ENCODE measurements around the gene DGKB.

Gene DGKB

GRCh38 chr7:14821757-14822480, 80.6 kb downstream of the DGKB start:
- peaks cover 10% of the 10 kb centered on the region for H3K9me3 Mint-ChIP-seq
- no peaks in the 10 kb centered on the region for H3K27me3 Mint-ChIP-seq
- H3K36me3 Mint-ChIP-seq (ENCODE audit: low read depth): no peaks in the 10 kb centered on the region
- H3K4me3 Mint-ChIP-seq: no peak overlapping the region
- no peak overlapping the region for H3K27ac Mint-ChIP-seq
- H3K4me1 Mint-ChIP-seq (ENCODE audit: low read depth): no peaks in the 10 kb centered on the region

DNA sequence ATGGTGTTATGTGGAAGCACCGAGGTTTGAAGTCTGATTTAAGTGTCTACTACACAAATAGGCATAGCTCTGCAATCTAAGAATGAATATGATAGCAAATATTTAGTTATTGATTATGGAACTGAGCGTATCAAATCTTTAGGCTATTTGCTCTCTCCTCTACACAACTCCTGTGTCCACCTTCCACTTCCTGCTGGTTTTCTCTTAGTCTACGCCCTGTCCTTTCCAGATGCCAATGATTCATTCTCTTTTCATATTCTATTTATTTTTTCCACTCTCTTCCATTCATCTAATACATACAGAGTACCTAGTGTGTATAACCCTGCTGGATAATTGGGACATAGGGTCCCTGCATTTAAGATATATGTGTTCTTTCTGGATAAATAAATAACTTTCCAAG, 83.7 kb downstream of the DGKB start:
- no peaks in the 10 kb centered on the region for H3K4me1 Mint-ChIP-seq (ENCODE audit: low read depth)
- H3K27me3 Mint-ChIP-seq: no peaks in the 10 kb centered on the region
- no peak overlapping the region for H3K4me3 Mint-ChIP-seq
- H3K9me3 Mint-ChIP-seq: peaks cover 6% of the 10 kb centered on the region
- no peak overlapping the region for H3K27ac Mint-ChIP-seq
- H3K36me3 Mint-ChIP-seq (ENCODE audit: low read depth): no peaks in the 10 kb centered on the region

DNA sequence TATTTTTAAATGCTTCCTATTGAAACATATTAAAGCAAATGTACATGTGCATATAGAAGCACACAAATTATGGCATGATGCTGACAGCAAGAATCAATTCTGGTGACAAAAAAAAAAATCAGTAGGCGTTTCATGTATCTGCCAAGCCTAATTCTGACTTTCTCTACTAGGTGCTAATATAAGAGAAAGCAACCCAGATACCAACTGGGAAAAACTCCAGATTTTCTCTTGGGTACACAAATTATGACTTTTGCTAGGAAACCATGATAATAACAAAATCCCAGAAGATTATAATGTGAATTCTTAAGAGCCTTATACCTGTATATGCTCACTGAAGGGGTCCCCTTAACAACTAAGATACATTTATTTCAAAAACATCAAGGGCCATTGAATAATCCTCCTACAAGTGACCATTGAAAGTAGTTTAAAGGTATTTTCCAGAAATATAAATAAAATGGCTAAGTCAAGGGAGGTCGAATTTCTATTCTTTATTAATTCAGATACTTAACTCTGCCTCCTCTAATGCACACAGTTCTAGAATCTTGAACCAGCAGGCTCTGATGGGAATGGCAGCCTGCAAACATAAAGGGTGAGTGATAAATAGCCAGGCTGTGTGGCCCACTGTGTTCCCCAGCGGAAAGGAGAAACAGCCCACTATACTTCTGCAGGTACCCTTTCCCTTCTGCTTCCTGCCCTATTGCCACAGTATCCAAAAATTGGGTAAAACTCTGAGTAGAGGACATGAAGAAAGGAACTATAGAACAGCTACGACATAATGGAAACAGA, 84.5 kb downstream of the DGKB start:
- Mint-ChIP-seq H3K27ac (no peak overlapping the region), H3K36me3 (ENCODE audit: low read depth) (no peaks in the 10 kb centered on the region), H3K4me1 (ENCODE audit: low read depth) (no peaks in the 10 kb centered on the region), H3K27me3 (no peaks in the 10 kb centered on the region), H3K4me3 (no peak overlapping the region), H3K9me3 (peaks cover 6% of the 10 kb centered on the region)

- Mint-ChIP-seq H3K9me3 (no peaks in the 10 kb centered on the region), H3K4me1 (ENCODE audit: low read depth) (no peaks in the 10 kb centered on the region), H3K36me3 (ENCODE audit: low read depth) (no peaks in the 10 kb centered on the region), H3K27ac (no peak overlapping the region), H3K4me3 (no peak overlapping the region), H3K27me3 (no peaks in the 10 kb centered on the region)
These were observed 95.0 kb downstream of the DGKB start for GRCh38 chr7:14807507-14807906.

GRCh38 chr7:14806891-14807290, 95.7 kb downstream of the DGKB start:
- no peak overlapping the region for H3K27ac Mint-ChIP-seq
- no peak overlapping the region for H3K4me3 Mint-ChIP-seq
- no peaks in the 10 kb centered on the region for H3K4me1 Mint-ChIP-seq (ENCODE audit: low read depth)
- no peaks in the 10 kb centered on the region for H3K27me3 Mint-ChIP-seq
- no peaks in the 10 kb centered on the region for H3K9me3 Mint-ChIP-seq
- no peaks in the 10 kb centered on the region for H3K36me3 Mint-ChIP-seq (ENCODE audit: low read depth)

DNA sequence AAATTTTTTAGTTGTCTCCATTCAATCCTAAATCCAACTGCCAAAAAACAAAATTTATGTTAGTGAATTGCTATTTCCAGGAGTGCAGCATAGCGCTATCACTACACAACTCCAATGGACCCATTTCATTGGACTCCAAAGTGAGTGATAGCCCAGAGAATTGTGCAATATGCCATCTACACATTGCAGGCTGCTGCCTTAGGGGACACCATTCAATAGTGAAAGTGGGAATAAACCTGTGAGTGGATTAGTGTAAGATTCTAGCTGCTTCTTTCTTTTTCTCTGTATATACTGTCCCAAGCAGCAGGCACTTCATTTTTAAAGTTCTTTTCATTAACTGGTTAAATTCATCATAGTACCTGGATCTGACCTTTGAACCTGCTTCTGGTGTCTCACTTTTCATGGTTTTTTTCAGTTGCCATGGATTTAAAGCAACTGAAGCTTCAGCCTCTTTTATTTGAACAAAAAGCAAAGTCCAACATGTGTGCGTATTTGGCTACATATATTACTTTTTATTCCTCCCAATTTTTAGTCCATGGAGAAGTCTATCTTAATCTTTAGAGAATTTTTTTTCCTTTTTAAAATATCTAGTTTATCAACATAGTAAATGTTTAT, 97.3 kb downstream of the DGKB start:
- H3K4me1 Mint-ChIP-seq (ENCODE audit: low read depth): no peaks in the 10 kb centered on the region
- no peaks in the 10 kb centered on the region for H3K27me3 Mint-ChIP-seq
- no peak overlapping the region for H3K4me3 Mint-ChIP-seq
- H3K36me3 Mint-ChIP-seq (ENCODE audit: low read depth): no peaks in the 10 kb centered on the region
- no peak overlapping the region for H3K27ac Mint-ChIP-seq
- H3K9me3 Mint-ChIP-seq: peaks cover 4% of the 10 kb centered on the region

- Mint-ChIP-seq H3K4me1 (ENCODE audit: low read depth) (no peaks in the 10 kb centered on the region), H3K27ac (no peak overlapping the region)
These were observed 101.9 kb downstream of the DGKB start for GRCh38 chr7:14800664-14801063.

GRCh38 chr7:14793151-14793550, 109.4 kb downstream of the DGKB start:
- Mint-ChIP-seq H3K9me3 (no peaks in the 10 kb centered on the region), H3K27ac (no peak overlapping the region), H3K4me3 (no peak overlapping the region), H3K4me1 (ENCODE audit: low read depth) (no peaks in the 10 kb centered on the region), H3K27me3 (no peaks in the 10 kb centered on the region), H3K36me3 (ENCODE audit: low read depth) (no peaks in the 10 kb centered on the region)

More at GRCh38 chr7:14800664-14801063, 101.9 kb downstream of the DGKB start:
- H3K9me3 Mint-ChIP-seq: peaks cover 4% of the 10 kb centered on the region
- H3K36me3 Mint-ChIP-seq (ENCODE audit: low read depth): no peaks in the 10 kb centered on the region
- no peak overlapping the region for H3K4me3 Mint-ChIP-seq
- H3K27me3 Mint-ChIP-seq: no peaks in the 10 kb centered on the region

DNA sequence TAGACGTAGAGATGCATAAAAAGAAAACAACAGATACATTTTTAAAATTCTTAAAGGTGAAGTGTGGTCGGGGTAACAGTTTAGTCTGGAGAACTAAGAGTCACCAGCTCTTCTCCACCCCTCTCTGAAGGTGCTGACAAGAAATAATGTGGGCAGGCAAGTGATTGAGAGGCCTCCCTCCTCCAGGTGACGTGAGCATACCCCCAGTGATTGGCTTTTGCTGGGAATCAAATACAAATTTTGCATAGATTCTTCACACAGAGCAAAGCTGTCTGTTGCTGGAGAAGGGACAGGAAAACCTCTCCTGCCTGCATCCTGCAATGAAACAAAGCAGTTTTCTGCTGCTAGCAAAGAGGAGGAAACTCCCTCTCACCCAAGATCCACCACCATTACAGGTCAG, 115.0 kb downstream of the DGKB start:
- Mint-ChIP-seq H3K4me3 (no peak overlapping the region), H3K4me1 (ENCODE audit: low read depth) (no peaks in the 10 kb centered on the region), H3K9me3 (no peaks in the 10 kb centered on the region), H3K36me3 (ENCODE audit: low read depth) (no peaks in the 10 kb centered on the region), H3K27me3 (no peaks in the 10 kb centered on the region), H3K27ac (no peak overlapping the region)

- H3K4me3 Mint-ChIP-seq: no peak overlapping the region
- H3K9me3 Mint-ChIP-seq: no peaks in the 10 kb centered on the region
- H3K27me3 Mint-ChIP-seq: no peaks in the 10 kb centered on the region
- H3K4me1 Mint-ChIP-seq (ENCODE audit: low read depth): no peaks in the 10 kb centered on the region
- H3K36me3 Mint-ChIP-seq (ENCODE audit: low read depth): no peaks in the 10 kb centered on the region
- no peak overlapping the region for H3K27ac Mint-ChIP-seq
These were observed 116.1 kb downstream of the DGKB start for GRCh38 chr7:14786314-14786895.

- Mint-ChIP-seq H3K27ac (no peak overlapping the region), H3K36me3 (ENCODE audit: low read depth) (no peaks in the 10 kb centered on the region), H3K9me3 (peaks cover 18% of the 10 kb centered on the region), H3K27me3 (no peaks in the 10 kb centered on the region), H3K4me1 (ENCODE audit: low read depth) (no peaks in the 10 kb centered on the region), H3K4me3 (no peak overlapping the region)
These were observed 124.7 kb downstream of the DGKB start for GRCh38 chr7:14777806-14778205.

- Mint-ChIP-seq H3K27me3 (no peaks in the 10 kb centered on the region), H3K36me3 (ENCODE audit: low read depth) (no peaks in the 10 kb centered on the region), H3K27ac (no peak overlapping the region)
These were observed 126.3 kb downstream of the DGKB start for GRCh38 chr7:14776266-14776665.

DNA sequence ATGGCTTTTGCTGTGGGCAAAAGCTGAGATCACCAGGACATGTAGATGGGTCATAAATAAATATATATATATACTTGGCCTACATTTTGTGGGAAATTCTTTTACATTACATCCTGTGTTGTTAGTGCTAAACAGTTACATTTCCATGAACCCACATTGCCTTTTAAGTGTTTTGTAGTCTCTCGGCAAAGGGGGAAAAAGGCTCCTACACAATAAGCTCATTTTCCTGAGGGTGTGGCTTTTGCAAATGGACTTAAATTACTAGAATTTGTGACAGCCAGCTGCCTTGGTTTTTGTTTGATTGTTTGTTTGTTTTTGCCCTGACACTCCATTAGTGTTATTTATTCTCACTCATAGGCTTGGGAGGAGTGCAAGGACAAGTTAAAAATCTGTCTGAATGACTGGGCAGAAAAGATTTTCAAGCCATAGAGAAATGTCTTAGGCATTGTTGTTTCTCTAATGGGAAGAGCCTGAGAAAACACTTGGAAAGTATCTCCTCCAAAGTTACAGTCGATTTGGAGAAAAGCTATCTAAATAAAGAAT, 128.8 kb downstream of the DGKB start:
- no peak overlapping the region for H3K4me3 Mint-ChIP-seq
- H3K27me3 Mint-ChIP-seq: no peaks in the 10 kb centered on the region
- H3K4me1 Mint-ChIP-seq (ENCODE audit: low read depth): no peaks in the 10 kb centered on the region

More at GRCh38 chr7:14776266-14776665, 126.3 kb downstream of the DGKB start:
- Mint-ChIP-seq H3K4me1 (ENCODE audit: low read depth) (no peaks in the 10 kb centered on the region), H3K4me3 (no peak overlapping the region), H3K9me3 (peaks cover 18% of the 10 kb centered on the region)

GRCh38 chr7:14770614-14771013, 131.9 kb downstream of the DGKB start:
- Mint-ChIP-seq H3K4me1 (ENCODE audit: low read depth) (no peaks in the 10 kb centered on the region), H3K27ac (no peak overlapping the region), H3K27me3 (no peaks in the 10 kb centered on the region), H3K4me3 (no peak overlapping the region), H3K9me3 (peaks cover 6% of the 10 kb centered on the region), H3K36me3 (ENCODE audit: low read depth) (no peaks in the 10 kb centered on the region)

More for the DNA sequence above, 128.8 kb downstream of the DGKB start:
- no peaks in the 10 kb centered on the region for H3K36me3 Mint-ChIP-seq (ENCODE audit: low read depth)
- peaks cover 18% of the 10 kb centered on the region for H3K9me3 Mint-ChIP-seq
- no peak overlapping the region for H3K27ac Mint-ChIP-seq

- peaks cover 4% of the 10 kb centered on the region for H3K9me3 Mint-ChIP-seq
- no peaks in the 10 kb centered on the region for H3K27me3 Mint-ChIP-seq
- no peak overlapping the region for H3K27ac Mint-ChIP-seq
- no peak overlapping the region for H3K4me3 Mint-ChIP-seq
- no peaks in the 10 kb centered on the region for H3K4me1 Mint-ChIP-seq (ENCODE audit: low read depth)
- no peaks in the 10 kb centered on the region for H3K36me3 Mint-ChIP-seq (ENCODE audit: low read depth)
These were observed 133.3 kb downstream of the DGKB start for GRCh38 chr7:14769261-14769660.
